AG08395 (cell line): Measurements from ENCODE around the gene GMNN.
A peak's percentile ranks its signal among the peaks of the same experiment; 100 is the strongest.
"Not testable (repeated sequence)": the region's sequence is repeated elsewhere in the genome, so short reads cannot be mapped to it uniquely, and the experiment has no call there.

ENCODE experiments used
- DNase-seq: peaks from one replicate; pipeline ENCODE4 v3.0.0; 2012; ENCODE audit warnings: mixed read lengths, low spot score

GMNN gene

GRCh38 chr6:24774696-24775519 lies at the start of gene GMNN:
Gene GMNN, plus strand, starts transcription at chr6:24774937. Its CDS starts 2,310 bp downstream, at chr6:24777247.
- DNase-seq, result peak; percentile 96

GRCh38 chr6:24730653-24731052 lies 44.1 kb upstream of the GMNN start:
- DNase-seq, result not testable (repeated sequence)

GRCh38 chr6:24731456-24732134 lies 43.1 kb upstream of the GMNN start:
- DNase-seq, result not testable (repeated sequence)

GRCh38 chr6:24734166-24734565 lies 40.6 kb upstream of the GMNN start:
- DNase-seq, result no peak

GRCh38 chr6:24734710-24735109 lies 40.0 kb upstream of the GMNN start:
- DNase-seq, result not testable (repeated sequence)

- no peak for DNase-seq
Observed at GRCh38 chr6:24738741-24739140, 36.0 kb upstream of the GMNN start.

- peak; percentile 12 for DNase-seq
Observed at GRCh38 chr6:24740861-24741260, 33.9 kb upstream of the GMNN start.

- DNase-seq, result no peak
Observed at GRCh38 chr6:24742216-24742738, 32.5 kb upstream of the GMNN start.

GRCh38 chr6:24743265-24743943 lies 31.3 kb upstream of the GMNN start:
- peak; percentile 91 for DNase-seq

- no peak for DNase-seq
Observed at GRCh38 chr6:24743944-24744335, 30.8 kb upstream of the GMNN start.

GRCh38 chr6:24744911-24745310 lies 29.8 kb upstream of the GMNN start:
- DNase-seq, result no peak

GRCh38 chr6:24749297-24749696 lies 25.4 kb upstream of the GMNN start:
- no peak for DNase-seq

GRCh38 chr6:24750878-24751277 lies 23.9 kb upstream of the GMNN start:
- not testable (repeated sequence) for DNase-seq

GRCh38 chr6:24752503-24752902 lies 22.2 kb upstream of the GMNN start:
- no peak for DNase-seq

- DNase-seq, result no peak
Observed at GRCh38 chr6:24752917-24753492, 21.7 kb upstream of the GMNN start.

- DNase-seq, result no peak
Observed at GRCh38 chr6:24753545-24753944, 21.2 kb upstream of the GMNN start.

- DNase-seq, result not testable (repeated sequence)
Observed at GRCh38 chr6:24754378-24754777, 20.4 kb upstream of the GMNN start.

GRCh38 chr6:24755279-24755678 lies 19.5 kb upstream of the GMNN start:
- no peak for DNase-seq

GRCh38 chr6:24757611-24758010 lies 17.1 kb upstream of the GMNN start:
- DNase-seq, result no peak

GRCh38 chr6:24759718-24760117 lies 15.0 kb upstream of the GMNN start:
- no peak for DNase-seq

- DNase-seq, result no peak
Observed at GRCh38 chr6:24760210-24760609, 14.5 kb upstream of the GMNN start.

GRCh38 chr6:24761193-24761835 lies 13.4 kb upstream of the GMNN start:
- no peak for DNase-seq
